ENCODE measurements around the gene CRB1.

CRB1 gene

GRCh38 chr1:197222780-197223179 lies 45.3 kb upstream of the CRB1 start:
- Histone ChIP-seq H3K9me3 (ENCODE audit: insufficient read depth, low read length) (no peaks in the 10 kb centered on the region), H3F3A (ENCODE audit: insufficient read depth) (no peaks in the 10 kb centered on the region), H3K4me3 (ENCODE audit: insufficient read depth, low read length, poor library complexity, severe bottlenecking) (no peak overlapping the region), H3K27ac (ENCODE audit: low read depth, low read length) (no peak overlapping the region), H3K27me3 (ENCODE audit: low read length) (no peaks in the 10 kb centered on the region), H4K20me1 (ENCODE audit: low read depth, low read length) (no peaks in the 10 kb centered on the region), H3K36me3 (ENCODE audit: low read length) (no peaks in the 10 kb centered on the region), H3K9ac (ENCODE audit: low read length) (no peak overlapping the region), H2AFZ (ENCODE audit: low read depth, low read length, severe bottlenecking) (no peak overlapping the region), H3K9me2 (replicated peaks; ENCODE audit: insufficient read depth, low read length) (no peaks in the 10 kb centered on the region), H3K4me2 (ENCODE audit: low read depth, low read length, poor library complexity, severe bottlenecking) (no peak overlapping the region), H3K79me2 (ENCODE audit: insufficient read depth, low read length) (no peaks in the 10 kb centered on the region)
- TF ChIP-seq EZH2phosphoT487 (conservative IDR thresholded peaks at IDR 0.05; ENCODE audit: low read length) (no peak), CTCF (IDR thresholded peaks at IDR 0.05; ENCODE audit: insufficient read depth, low read length, poor library complexity, severe bottlenecking) (no peak)

- H3K9ac ChIP-seq (ENCODE audit: low read length): no peak overlapping the region
- H3F3A ChIP-seq (ENCODE audit: insufficient read depth): no peaks in the 10 kb centered on the region
- H3K36me3 ChIP-seq (ENCODE audit: low read length): no peaks in the 10 kb centered on the region
- no peaks in the 10 kb centered on the region for H3K79me2 ChIP-seq (ENCODE audit: insufficient read depth, low read length)
- no peaks in the 10 kb centered on the region for H3K9me2 ChIP-seq (replicated peaks; ENCODE audit: insufficient read depth, low read length)
- no peaks in the 10 kb centered on the region for H3K9me3 ChIP-seq (ENCODE audit: insufficient read depth, low read length)
- H3K4me2 ChIP-seq (ENCODE audit: low read depth, low read length, poor library complexity, severe bottlenecking): no peak overlapping the region
- no peak overlapping the region for H3K27ac ChIP-seq (ENCODE audit: low read depth, low read length)
- H3K27me3 ChIP-seq (ENCODE audit: low read length): no peaks in the 10 kb centered on the region
- no peak overlapping the region for H3K4me3 ChIP-seq (ENCODE audit: insufficient read depth, low read length, poor library complexity, severe bottlenecking)
- no peak overlapping the region for H2AFZ ChIP-seq (ENCODE audit: low read depth, low read length, severe bottlenecking)
- no peak for TF ChIP-seq CTCF (IDR thresholded peaks at IDR 0.05; ENCODE audit: insufficient read depth, low read length, poor library complexity, severe bottlenecking)
- no peak for TF ChIP-seq EZH2phosphoT487 (conservative IDR thresholded peaks at IDR 0.05; ENCODE audit: low read length)
- H4K20me1 ChIP-seq (ENCODE audit: low read depth, low read length): no peaks in the 10 kb centered on the region
Observed at GRCh38 chr1:197224160-197224559, 43.9 kb upstream of the CRB1 start.

GRCh38 chr1:197225611-197226010 lies 42.4 kb upstream of the CRB1 start:
- no peaks in the 10 kb centered on the region for H3K27me3 ChIP-seq (ENCODE audit: low read length)
- no peaks in the 10 kb centered on the region for H4K20me1 ChIP-seq (ENCODE audit: low read depth, low read length)
- no peak overlapping the region for H2AFZ ChIP-seq (ENCODE audit: low read depth, low read length, severe bottlenecking)
- H3K36me3 ChIP-seq (ENCODE audit: low read length): no peaks in the 10 kb centered on the region
- H3K9ac ChIP-seq (ENCODE audit: low read length): no peak overlapping the region
- H3K4me3 ChIP-seq (ENCODE audit: insufficient read depth, low read length, poor library complexity, severe bottlenecking): no peak overlapping the region
- H3K9me2 ChIP-seq (replicated peaks; ENCODE audit: insufficient read depth, low read length): no peaks in the 10 kb centered on the region
- no peak for TF ChIP-seq EZH2phosphoT487 (conservative IDR thresholded peaks at IDR 0.05; ENCODE audit: low read length)
- TF ChIP-seq CTCF (IDR thresholded peaks at IDR 0.05; ENCODE audit: insufficient read depth, low read length, poor library complexity, severe bottlenecking): no peak
- H3K79me2 ChIP-seq (ENCODE audit: insufficient read depth, low read length): no peaks in the 10 kb centered on the region
- no peaks in the 10 kb centered on the region for H3F3A ChIP-seq (ENCODE audit: insufficient read depth)
- no peak overlapping the region for H3K27ac ChIP-seq (ENCODE audit: low read depth, low read length)
- no peaks in the 10 kb centered on the region for H3K9me3 ChIP-seq (ENCODE audit: insufficient read depth, low read length)
- no peak overlapping the region for H3K4me2 ChIP-seq (ENCODE audit: low read depth, low read length, poor library complexity, severe bottlenecking)

All from SU-DHL-6 (cell line).